Activated CD8-positive, alpha-beta memory T cell treated with anti-CD3 and anti-CD28 coated beads for 36 hours (primary cell): Measurements from ENCODE around the gene LGR5. TPM values are rescaled to one million over a fixed set of nuclear protein-coding genes. Genes with fewer than 3 reads are reported as not detected.
"Not testable (repeated sequence)": the region's sequence is repeated elsewhere in the genome, so short reads cannot be mapped to it uniquely, and the experiment has no call there.

ENCODE experiments used
- CTCF ChIA-PET: fragments of 350-600 bp; sonication (Branson Sonifier 250); formaldehyde crosslinking; loops from one replicate; lab custom pipeline; 2021; ENCODE audit warnings: antibody characterized with exemption; lab: Charles Lee
- POLR2A ChIA-PET: fragments of 350-600 bp; sonication (Branson Sonifier 250); formaldehyde crosslinking; loops from one replicate; lab custom pipeline; 2021; ENCODE audit warnings: antibody characterized with exemption; lab: Charles Lee
- total RNA-seq, 2 experiments: library from RNA; stranded (reverse); gene quantifications; one replicate each; pipeline ENCODE4 v1.2.3, GENCODE V29; 2021

Gene LGR5
- total RNA-seq, 2 experiments from 2014 or later, result not detected

DNA sequence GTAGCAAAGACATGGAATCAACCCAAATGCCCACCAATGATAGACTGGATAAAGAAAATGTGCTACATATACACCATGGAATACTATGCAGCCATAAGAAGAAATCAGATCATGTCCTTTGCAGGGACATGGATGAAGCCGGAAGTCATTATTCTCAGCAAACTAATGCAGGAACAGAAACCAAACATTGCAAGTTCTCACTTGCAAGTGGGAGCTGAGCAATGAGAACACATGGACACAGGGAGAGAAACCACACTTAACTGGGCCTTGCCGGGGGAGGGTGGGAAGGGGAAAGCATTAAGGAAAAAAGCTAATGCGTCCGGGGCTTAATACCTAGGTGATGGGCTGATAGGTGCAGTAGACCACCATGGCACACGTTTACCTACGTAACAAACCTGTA is 130.3 kb downstream of the LGR5 start:
- POLR2A ChIA-PET, CTCF ChIA-PET: not testable (repeated sequence)

DNA sequence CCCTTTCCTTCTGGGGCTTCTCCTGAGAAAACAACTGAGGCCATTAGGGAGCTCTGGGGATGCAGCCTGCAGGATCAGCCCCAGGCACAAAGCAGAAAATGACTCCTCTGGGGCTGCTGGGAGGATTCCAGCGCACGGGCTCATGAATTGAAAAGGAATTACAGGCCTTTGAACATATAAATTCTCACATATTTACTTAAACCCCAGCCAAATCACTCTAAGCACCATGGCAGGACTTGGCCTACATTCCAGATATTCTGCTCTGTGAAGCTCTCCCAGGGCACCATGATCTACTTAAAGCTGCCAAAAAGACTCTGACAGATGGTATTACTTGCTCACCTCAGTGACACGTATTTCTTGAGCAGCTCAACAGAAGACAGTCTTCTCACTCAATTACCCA is 136.9 kb downstream of the LGR5 start:
- ChIA-PET CTCF (no interaction called here), POLR2A (no interaction called here)

DNA sequence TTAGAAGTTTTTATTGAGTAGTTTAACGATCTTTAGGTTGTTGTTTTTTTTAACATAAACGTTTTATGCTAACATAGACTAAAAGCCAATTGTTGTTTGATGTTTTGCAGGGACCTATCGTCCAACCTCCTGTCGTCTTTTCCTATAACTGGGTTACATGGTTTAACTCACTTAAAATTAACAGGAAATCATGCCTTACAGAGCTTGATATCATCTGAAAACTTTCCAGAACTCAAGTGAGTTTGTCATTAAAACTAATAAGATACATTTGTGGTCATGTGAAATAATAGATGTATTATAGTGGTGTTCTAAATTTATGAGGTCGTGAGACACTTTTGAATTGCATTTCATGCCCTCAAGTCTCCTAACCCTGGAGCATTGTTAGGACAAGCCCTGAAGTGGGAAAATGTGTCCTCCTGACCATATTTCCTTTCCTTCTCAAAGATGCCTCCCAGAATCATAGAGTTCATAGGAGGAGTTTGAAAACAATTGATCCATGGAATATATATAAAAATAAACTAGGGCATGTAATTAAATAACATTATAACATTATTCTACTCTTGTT is 139.2 kb downstream of the LGR5 start:
- ChIA-PET POLR2A (no interaction called here), CTCF (no interaction called here)

DNA sequence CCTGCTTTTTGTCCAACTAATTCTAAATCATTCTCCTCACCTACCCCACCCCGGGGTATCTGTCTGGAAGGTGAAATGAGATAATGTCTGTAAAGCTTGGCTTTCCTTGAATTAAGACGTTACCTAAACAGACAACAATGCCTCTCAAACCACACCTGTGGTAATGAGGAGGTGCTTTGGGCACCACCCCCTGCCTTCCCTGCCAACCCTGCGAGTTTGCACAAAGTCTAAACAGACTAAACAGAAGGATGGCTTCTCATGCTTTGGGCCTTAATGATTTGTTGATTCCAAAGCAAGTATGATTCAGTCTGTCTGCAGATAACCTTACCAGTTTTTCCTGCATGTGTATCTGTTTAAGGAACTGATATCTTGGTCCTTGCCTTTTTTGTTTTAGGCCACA is 141.6 kb downstream of the LGR5 start:
- ChIA-PET CTCF (no interaction called here), POLR2A (no interaction called here)

- ChIA-PET POLR2A (no interaction called here), CTCF (no interaction called here)
Measured at GRCh38 chr12:71582925-71583324, 143.3 kb downstream of the LGR5 start.

GRCh38 chr12:71584356-71584755 is 144.8 kb downstream of the LGR5 start:
- POLR2A ChIA-PET, result no interaction called here
- CTCF ChIA-PET, result interaction anchor here (0.6 kb wide), 1 partner anchor 20 kb away, joined by 3 read pairs; no protein-coding TSS in a partner anchor

DNA sequence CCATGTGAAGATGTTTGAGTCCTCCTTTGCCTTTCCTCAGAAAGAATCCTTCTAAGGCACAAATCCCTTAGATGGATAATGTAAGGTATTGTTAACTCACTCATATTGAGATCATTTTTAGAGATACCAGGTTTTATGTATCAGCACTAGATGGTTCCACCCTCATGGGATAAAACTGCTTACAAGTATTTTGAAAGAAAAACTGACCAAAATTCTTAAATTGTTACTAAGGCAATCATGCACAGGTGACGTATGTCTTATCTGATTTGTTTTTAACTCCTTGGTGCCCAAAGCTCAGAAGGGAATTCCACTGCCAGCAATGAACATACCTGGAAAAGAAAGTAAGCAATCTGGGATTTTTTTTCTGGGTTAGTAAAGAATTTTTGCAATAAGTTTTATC is 145.6 kb downstream of the LGR5 start:
- CTCF ChIA-PET, result no interaction called here
- POLR2A ChIA-PET, result no interaction called here

DNA sequence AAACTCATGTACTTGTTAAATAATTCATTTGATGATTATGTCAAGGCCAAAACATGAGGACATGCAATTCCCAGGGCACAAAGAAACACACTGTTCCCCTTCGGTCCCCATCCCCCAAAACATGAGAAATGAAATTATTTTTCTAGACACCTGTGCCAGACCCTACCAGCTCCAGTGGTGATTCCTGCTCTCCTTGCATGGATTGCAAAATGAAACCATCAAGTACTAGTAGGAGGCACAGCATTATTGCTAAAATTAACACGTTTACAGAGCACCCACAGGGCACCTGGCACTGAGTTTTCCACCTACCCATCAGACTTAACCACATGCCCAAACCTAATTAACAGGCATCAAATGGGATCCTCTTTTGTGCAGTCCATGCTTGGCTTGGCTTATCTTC is 147.4 kb downstream of the LGR5 start:
- POLR2A ChIA-PET, result no interaction called here
- CTCF ChIA-PET, result no interaction called here

- POLR2A ChIA-PET, result no interaction called here
- CTCF ChIA-PET, result no interaction called here
Measured at GRCh38 chr12:71589478-71589881, 149.9 kb downstream of the LGR5 start.

GRCh38 chr12:71591601-71592000 is 152.0 kb downstream of the LGR5 start:
- POLR2A ChIA-PET, result no interaction called here
- CTCF ChIA-PET, result no interaction called here

DNA sequence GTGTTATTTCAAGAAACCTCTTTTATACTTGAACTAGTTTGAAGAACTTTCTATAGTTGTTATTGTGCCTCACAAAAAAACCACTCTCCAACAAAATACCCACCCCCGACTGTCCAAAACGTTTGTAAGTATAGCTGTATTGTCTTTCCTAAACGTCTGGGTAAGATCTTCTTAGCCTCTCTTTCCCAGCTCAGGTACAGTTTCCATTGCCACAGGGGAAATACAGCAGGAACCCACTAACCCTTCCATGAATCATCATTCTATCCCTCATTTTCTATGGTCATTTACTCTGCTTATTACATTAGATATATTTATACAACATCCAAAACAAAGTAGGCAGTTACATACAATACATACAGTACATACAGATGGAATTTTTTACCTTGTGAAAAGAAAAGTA is 153.2 kb downstream of the LGR5 start:
- ChIA-PET POLR2A (no interaction called here), CTCF (no interaction called here)

GRCh38 chr12:71594214-71594948 is 154.8 kb downstream of the LGR5 start:
- ChIA-PET CTCF (interaction anchor here (0.8 kb wide), 1 partner anchor 110 kb away, joined by 3 read pairs; no protein-coding TSS in a partner anchor), POLR2A (no interaction called here)

DNA sequence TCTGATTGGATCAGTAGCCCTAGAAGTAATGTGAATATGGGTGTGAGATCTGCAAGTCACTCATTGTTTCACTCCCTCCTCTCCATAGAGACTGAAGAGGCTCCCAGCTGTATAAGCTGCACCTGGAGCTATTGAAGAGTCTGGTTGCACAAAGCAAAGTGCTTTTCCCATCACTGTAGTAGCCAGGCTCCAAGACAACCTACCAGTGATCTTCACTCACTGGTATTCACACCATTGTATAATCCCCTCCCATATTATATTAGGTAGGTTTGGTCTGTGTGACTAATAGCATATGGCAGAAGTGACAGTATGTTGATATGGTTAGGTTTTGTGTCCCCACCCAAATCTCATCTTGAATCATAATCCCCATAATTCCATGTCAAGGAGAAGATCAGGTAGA is 159.6 kb downstream of the LGR5 start:
- CTCF ChIA-PET, result no interaction called here
- POLR2A ChIA-PET, result no interaction called here

- ChIA-PET CTCF (no interaction called here), POLR2A (no interaction called here)
Measured at GRCh38 chr12:71601546-71601945, 161.9 kb downstream of the LGR5 start.

GRCh38 chr12:71602761-71603577 is 163.4 kb downstream of the LGR5 start:
- CTCF ChIA-PET, result no interaction called here
- POLR2A ChIA-PET, result no interaction called here

DNA sequence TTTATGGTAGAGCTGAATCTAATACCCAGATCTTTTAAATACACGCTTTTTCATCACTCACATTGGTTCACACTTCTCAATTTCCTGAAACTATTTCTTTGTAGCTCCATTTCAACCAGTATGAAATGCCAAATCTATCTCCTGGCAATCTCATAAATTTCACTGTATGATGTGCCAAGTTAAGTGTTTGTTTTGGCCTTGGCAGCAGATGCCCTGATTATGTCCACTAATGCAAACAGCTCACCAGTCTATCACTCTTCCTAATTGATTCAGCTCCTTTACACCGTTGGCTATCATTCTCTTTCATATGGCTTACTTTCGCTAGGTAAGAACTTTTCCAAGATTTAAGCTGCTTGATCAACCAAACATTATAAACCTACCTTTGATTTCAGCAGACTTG is 165.4 kb downstream of the LGR5 start:
- ChIA-PET POLR2A (interaction anchor here (0.6 kb wide), 1 partner anchor 299 kb away, joined by 3 read pairs; no protein-coding TSS in a partner anchor), CTCF (interaction anchor here (0.6 kb wide), 1 partner anchor 21 kb away, joined by 3 read pairs; no protein-coding TSS in a partner anchor)

DNA sequence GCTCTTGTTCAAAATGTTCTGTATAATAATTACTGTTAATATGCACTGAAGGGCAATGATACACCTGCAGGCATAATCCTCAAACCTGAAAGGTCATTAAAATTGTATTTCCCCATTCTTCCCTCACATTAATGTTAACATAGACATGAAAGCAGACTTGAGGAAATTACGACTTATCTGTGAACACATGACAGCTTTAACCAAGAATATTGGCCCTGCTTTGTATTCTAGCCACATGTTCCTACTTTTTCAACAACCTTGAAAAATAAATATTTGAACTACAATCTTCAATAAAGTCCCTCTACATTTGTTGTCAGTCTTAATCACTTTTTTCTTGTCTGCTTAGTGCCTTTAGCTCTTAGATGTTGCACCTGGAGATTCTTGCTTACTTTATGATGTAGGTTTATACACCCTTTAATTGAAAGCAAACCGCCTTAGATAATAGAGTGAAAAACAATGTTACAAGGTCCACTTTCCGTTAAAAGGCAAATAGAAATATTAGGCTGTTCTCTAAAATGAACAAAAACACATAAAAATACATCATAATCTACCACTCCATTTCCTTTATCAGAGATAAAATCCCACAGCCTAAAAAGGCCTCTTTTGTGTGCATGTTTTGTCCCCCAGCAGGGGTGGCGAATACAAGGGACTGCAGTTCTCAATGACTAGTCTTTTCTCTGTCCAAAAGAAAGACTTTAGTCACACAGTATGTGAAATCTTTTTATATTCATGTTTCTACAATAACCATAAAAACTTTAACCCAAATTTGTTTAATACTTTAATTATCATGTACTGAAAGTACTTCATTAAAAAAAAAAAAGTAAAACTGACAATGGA is 168.1 kb downstream of the LGR5 start:
- ChIA-PET CTCF (no interaction called here), POLR2A (no interaction called here)

DNA sequence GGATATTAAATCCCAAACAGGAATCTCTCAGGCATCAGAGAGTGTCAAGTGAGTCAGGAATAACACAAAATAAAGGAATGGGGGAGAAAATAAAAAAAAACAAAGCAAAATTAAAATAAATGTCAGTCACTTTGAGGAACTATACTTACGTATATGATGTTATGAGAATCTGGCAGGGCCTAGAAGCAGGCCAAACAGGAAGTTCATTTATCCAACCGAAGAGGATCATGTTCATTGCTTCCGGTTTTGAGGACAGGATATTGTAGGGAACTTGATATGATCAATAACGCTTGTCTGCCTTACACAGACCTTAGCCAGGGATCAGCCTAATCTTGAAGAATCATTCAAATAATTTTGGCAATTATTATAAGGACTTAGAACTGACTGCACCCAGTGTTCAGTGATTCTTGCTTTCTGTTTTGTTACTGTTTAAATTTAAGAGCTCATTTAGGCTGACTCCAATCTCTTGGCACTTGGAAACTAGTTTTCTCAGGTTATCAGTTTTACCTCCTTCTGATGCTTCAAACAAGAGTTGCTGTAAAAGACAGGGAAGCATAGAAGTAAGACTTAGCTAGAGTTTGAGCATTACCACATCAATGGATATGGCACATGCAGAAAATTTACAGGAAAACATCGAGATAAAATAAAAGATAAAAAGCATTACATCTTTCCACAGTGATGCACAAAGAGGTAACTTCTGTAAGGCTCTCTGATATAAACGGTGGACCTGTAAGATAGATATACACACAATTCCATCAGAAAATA is 170.6 kb downstream of the LGR5 start:
- CTCF ChIA-PET, result interaction anchor here (0.5 kb wide), 1 partner anchor 137 kb away, joined by 4 read pairs; no protein-coding TSS in a partner anchor
- POLR2A ChIA-PET, result no interaction called here

- ChIA-PET CTCF (no interaction called here), POLR2A (no interaction called here)
Measured at GRCh38 chr12:71621938-71622337, 182.3 kb downstream of the LGR5 start.
